H1 (cell line): ENCODE data around the gene DAB2IP. TPM values are rescaled to one million over a fixed set of nuclear protein-coding genes. Genes with fewer than 3 reads are reported as not detected.

Experiments used
- CTCF ChIA-PET: fragments of 300-600 bp; sonication (Branson Sonifier 250); formaldehyde crosslinking; loops from one replicate; lab custom pipeline; 2021; ENCODE audit not compliant: partially characterized antibody; lab: Charles Lee
- POLR2A ChIA-PET: fragments of 300-600 bp; sonication (Branson Sonifier 250); formaldehyde crosslinking; loops from one replicate; lab custom pipeline; 2021; ENCODE audit warnings: inconsistent platforms; ENCODE audit not compliant: partially characterized antibody; lab: Charles Lee
- DNase-seq, 2 experiments: peaks; one replicate each; pipeline versions ENCODE4 v3.0.0 to v3.0.0-alpha.2; 2010 to 2022; ENCODE audit warnings: low spot score in 2 of 2, low read depth in 1 of 2, mixed read lengths in 1 of 2
- FAIRE-seq: peaks from 2 replicates; lab custom pipeline; 2011; peaks lifted over from hg19 to GRCh38; lab: Jason Lieb, UNC
- H2AFZ ChIP-seq: 2 replicates; pipeline ENCODE4 v1.8.1; 2012; ENCODE audit warnings: low read length, inconsistent platforms
- H2AK5ac ChIP-seq: 2 replicates; pipeline ENCODE4 v1.6.1; 2013; ENCODE audit warnings: low read depth, low read length
- H2BK120ac ChIP-seq: replicated peaks from 2 replicates; pipeline ENCODE3; 2013; ENCODE audit warnings: low read depth, low read length, inconsistent platforms
- H2BK12ac ChIP-seq: 2 replicates; pipeline ENCODE4 v1.6.1; 2013; ENCODE audit warnings: low read depth, low read length
- H2BK15ac ChIP-seq: 2 replicates; pipeline ENCODE4 v1.6.1; 2013; ENCODE audit warnings: low read length
- H2BK20ac ChIP-seq: 2 replicates; pipeline ENCODE4 v1.6.1; 2013; ENCODE audit warnings: low read length
- H2BK5ac ChIP-seq: 2 replicates; pipeline ENCODE4 v1.6.1; 2013; ENCODE audit warnings: low read depth, low read length
- H3K14ac ChIP-seq: 2 replicates; pipeline ENCODE4 v1.6.1; 2013; ENCODE audit warnings: inconsistent platforms; ENCODE audit not compliant: insufficient read length
- H3K18ac ChIP-seq: 2 replicates; pipeline ENCODE4 v1.6.1; 2013; ENCODE audit warnings: low read length; ENCODE audit errors: extremely low read depth
- H3K23ac ChIP-seq: 2 replicates; pipeline ENCODE4 v1.6.1; 2013; ENCODE audit warnings: inconsistent platforms; ENCODE audit not compliant: insufficient read length
- H3K23me2 ChIP-seq: 2 replicates; pipeline ENCODE4 v1.6.1; 2013; ENCODE audit warnings: low read depth, low read length
- H3K27ac ChIP-seq: 2 replicates; pipeline ENCODE4 v1.6.1; 2011; ENCODE audit warnings: low read depth, low read length, inconsistent platforms
- H3K27me3 ChIP-seq, 4 experiments: replicated peaks in 1 of 4; 1 replicate in 1 of 4; 2 replicates in 3 of 4; pipeline versions ENCODE4 v1.6.1 to v1.8.1; 2011 to 2013; ENCODE audit warnings: low read length in 3 of 4, mild to moderate bottlenecking in 3 of 4, inconsistent platforms in 2 of 4, mixed read lengths in 2 of 4, moderate library complexity in 1 of 4; ENCODE audit not compliant: control insufficient read depth in 3 of 4, insufficient read depth in 3 of 4; ENCODE audit errors: extremely low read depth in 1 of 4
- H3K36me3 ChIP-seq, 4 experiments: 2 replicates each; pipeline versions ENCODE4 v1.6.1 to v1.8.1; 2011 to 2013; ENCODE audit warnings: mild to moderate bottlenecking in 4 of 4, low read length in 3 of 4, moderate library complexity in 2 of 4, control low read depth in 1 of 4, inconsistent platforms in 1 of 4; ENCODE audit not compliant: insufficient read depth in 4 of 4, control insufficient read depth in 2 of 4
- H3K4ac ChIP-seq: replicated peaks from 2 replicates; pipeline ENCODE3; 2013; ENCODE audit warnings: low read length, low read depth, mixed read lengths, inconsistent platforms; ENCODE audit not compliant: insufficient read length
- H3K4me1 ChIP-seq, 4 experiments: replicated peaks in 1 of 4; 1 replicate in 1 of 4; 2 replicates in 3 of 4; pipeline versions ENCODE4 v1.6.1 to v1.8.1; 2011 to 2013; ENCODE audit warnings: low read length in 3 of 4, inconsistent platforms in 2 of 4, mixed read lengths in 1 of 4; ENCODE audit not compliant: insufficient read depth in 4 of 4, control insufficient read depth in 3 of 4
- H3K4me2 ChIP-seq, 2 experiments: 2 replicates each; pipeline versions ENCODE4 v1.6.1 to v1.8.1; 2011 to 2013; ENCODE audit warnings: low read depth in 2 of 2, low read length in 2 of 2, control low read depth in 1 of 2, inconsistent platforms in 1 of 2, mild to moderate bottlenecking in 1 of 2; ENCODE audit not compliant: insufficient read depth in 1 of 2
- H3K4me3 ChIP-seq, 4 experiments: fragments of 200-600, 300-600 bp in 1 of 4; sonication (generic), shearing (Covaris generic), sonication (Bioruptor Twin) in 1 of 4; 2 replicates each; pipeline versions ENCODE4 v1.5.1 to v1.8.1; 2011 to 2016; ENCODE audit warnings: low read length in 4 of 4, low read depth in 3 of 4, control low read depth in 2 of 4, inconsistent platforms in 2 of 4, mild to moderate bottlenecking in 2 of 4, mixed read lengths in 1 of 4, moderate library complexity in 1 of 4; ENCODE audit not compliant: insufficient read depth in 2 of 4; ENCODE audit errors: extremely low read depth in 1 of 4
- H3K56ac ChIP-seq: replicated peaks from 2 replicates; pipeline ENCODE3; 2013; ENCODE audit warnings: low read depth, mild to moderate bottlenecking, mixed read lengths, low read length, inconsistent platforms; ENCODE audit not compliant: insufficient read length
- H3K79me1 ChIP-seq: 2 replicates; pipeline ENCODE4 v1.6.1; 2013; ENCODE audit warnings: low read depth, low read length, control low read depth
- H3K79me2 ChIP-seq, 2 experiments: 2 replicates each; pipeline versions ENCODE4 v1.6.1 to v1.8.1; 2012 to 2013; ENCODE audit warnings: low read length in 2 of 2, mild to moderate bottlenecking in 2 of 2, inconsistent platforms in 1 of 2; ENCODE audit not compliant: insufficient read depth in 2 of 2, control insufficient read depth in 1 of 2
- H3K9ac ChIP-seq, 4 experiments: replicated peaks in 1 of 4; 1 replicate in 1 of 4; 2 replicates in 3 of 4; pipeline versions ENCODE4 v1.6.1 to v1.8.1; 2011 to 2013; ENCODE audit warnings: low read depth in 3 of 4, low read length in 3 of 4, control low read depth in 2 of 4, mild to moderate bottlenecking in 2 of 4, moderate library complexity in 2 of 4, inconsistent platforms in 1 of 4; ENCODE audit errors: extremely low read depth in 1 of 4
- H3K9me3 ChIP-seq, 2 experiments: 2 replicates each; pipeline versions ENCODE4 v1.6.1 to v1.8.1; 2012 to 2013; ENCODE audit warnings: mild to moderate bottlenecking in 2 of 2, moderate library complexity in 2 of 2, control low read depth in 1 of 2, inconsistent platforms in 1 of 2, low read depth in 1 of 2, low read length in 1 of 2, mixed read lengths in 1 of 2; ENCODE audit not compliant: insufficient read depth in 2 of 2
- H4K20me1 ChIP-seq, 2 experiments: replicated peaks in 1 of 2; 2 replicates each; pipeline versions ENCODE3 to v1.8.1; 2011 to 2013; ENCODE audit warnings: inconsistent platforms in 2 of 2, low read length in 2 of 2, mild to moderate bottlenecking in 1 of 2; ENCODE audit not compliant: insufficient read depth in 2 of 2, control insufficient read depth in 1 of 2
- H4K5ac ChIP-seq: 2 replicates; pipeline ENCODE4 v1.6.1; 2013; ENCODE audit warnings: low read length, low read depth, mixed read lengths, inconsistent platforms; ENCODE audit not compliant: insufficient read length
- H4K8ac ChIP-seq: 2 replicates; pipeline ENCODE4 v1.8.0; 2013; ENCODE audit warnings: mild to moderate bottlenecking, moderate library complexity, low read length, inconsistent platforms; ENCODE audit not compliant: insufficient read depth; ENCODE audit errors: extremely low read depth
- H4K91ac ChIP-seq: replicated peaks from 2 replicates; pipeline ENCODE3; 2013; ENCODE audit warnings: low read length, mixed read lengths, inconsistent platforms; ENCODE audit not compliant: insufficient read length
- BCL11A ChIP-seq, 2 experiments: IDR thresholded peaks; one replicate each; pipeline ENCODE4 v1.6.1; 2011; ENCODE audit warnings: low read depth in 2 of 2, low read length in 2 of 2, mild to moderate bottlenecking in 2 of 2
- CEBPB ChIP-seq: IDR thresholded peaks from 2 replicates; pipeline ENCODE4 v1.6.1; 2012; ENCODE audit warnings: low read depth, low read length
- CHD1 ChIP-seq: IDR thresholded peaks from 2 replicates; pipeline ENCODE4 v1.6.1; 2012; ENCODE audit warnings: low read depth, low read length, improper control_type of control experiment
- EGR1 ChIP-seq: IDR thresholded peaks from 2 replicates; pipeline ENCODE4 v1.6.1; 2011; ENCODE audit warnings: low read depth, low read length, borderline replicate concordance
- EP300 ChIP-seq, 2 experiments: IDR thresholded peaks; 1 replicate in 1 of 2; 2 replicates in 1 of 2; pipeline ENCODE4 v1.6.1; 2011 to 2012; ENCODE audit warnings: low read depth in 2 of 2, low read length in 2 of 2, mild to moderate bottlenecking in 2 of 2, borderline replicate concordance in 1 of 2, inconsistent platforms in 1 of 2, moderate library complexity in 1 of 2
- KDM1A ChIP-seq: fragments of 200-600, 300-600 bp; sonication (generic); IDR thresholded peaks from 2 replicates; pipeline ENCODE4 v1.7.1; 2016; ENCODE audit warnings: mild to moderate bottlenecking, low read length, borderline replicate concordance
- SAP30 ChIP-seq: fragments of 300-600 bp; sonication (generic); IDR thresholded peaks from 2 replicates; pipeline ENCODE4 v1.7.1; 2012; ENCODE audit warnings: low read length, moderate library complexity, mild to moderate bottlenecking, inconsistent platforms; ENCODE audit not compliant: insufficient read depth, insufficient replicate concordance
- SIN3A ChIP-seq, 2 experiments: IDR thresholded peaks in 1 of 2; conservative IDR thresholded peaks in 1 of 2; 2 replicates each; pipeline ENCODE4 v1.6.1; 2011 to 2012; ENCODE audit warnings: low read length in 2 of 2, improper control_type of control experiment in 1 of 2, low read depth in 1 of 2, mild to moderate bottlenecking in 1 of 2
- SIRT6 ChIP-seq: IDR thresholded peaks from one replicate; pipeline ENCODE4 v1.7.1; 2012; ENCODE audit warnings: low read length, inconsistent platforms
- SRF ChIP-seq: IDR thresholded peaks from 2 replicates; pipeline ENCODE4 v1.6.1; 2011; ENCODE audit warnings: mild to moderate bottlenecking, low read depth, low read length, moderate library complexity
- WGBS, 2 experiments: shearing (Covaris generic) in 1 of 2; methylation state at CpG; one replicate each; pipeline versions ENCODE4 v1.1.6 to v1.1.7; 2013 to 2015; ENCODE audit warnings: low lambda C conversion rate in 2 of 2, mixed read lengths in 2 of 2, inconsistent platforms in 1 of 2, low coverage in 1 of 2, missing lambda C conversion rate in 1 of 2; ENCODE audit not compliant: insufficient replicate concordance in 2 of 2, insufficient coverage in 1 of 2, insufficient read length in 1 of 2; ENCODE audit errors: extremely low coverage in 1 of 2, missing lambda C conversion rate in 1 of 2; 5-methylcytosine and 5-hydroxymethylcytosine counted together
- polyA plus RNA-seq, 7 experiments: library from polyadenylated mRNA; depleted of rRNA in 3 of 7; stranded (reverse) in 5 of 7; unstranded in 2 of 7; fragments of >200 nt in 5 of 7; fragments of 200-250 nt in 2 of 7; gene quantifications; 1 replicate in 5 of 7; 2 replicates in 1 of 7; 4 replicates in 1 of 7; pipeline versions ENCODE4 v1.2.1 to v1.2.3, GENCODE V29; 2011 to 2013; ENCODE audit warnings: missing spikeins in 2 of 7, mixed read lengths in 2 of 7
- total RNA-seq: library from RNA; stranded (reverse); fragmentation: NEBNext Ultra II Directional; extraction: Animal tissue kit (Norgen Biotek cat#: 25700); gene quantifications from 2 replicates; pipeline ENCODE4 v1.2.1, GENCODE V29; 2021

Gene DAB2IP
- total and polyA plus RNA-seq, 2 of the 8 experiments (the other 6 are each of a cell fraction or from before 2014, with no cell fraction given) = 19.7 to 39.5 TPM

DNA sequence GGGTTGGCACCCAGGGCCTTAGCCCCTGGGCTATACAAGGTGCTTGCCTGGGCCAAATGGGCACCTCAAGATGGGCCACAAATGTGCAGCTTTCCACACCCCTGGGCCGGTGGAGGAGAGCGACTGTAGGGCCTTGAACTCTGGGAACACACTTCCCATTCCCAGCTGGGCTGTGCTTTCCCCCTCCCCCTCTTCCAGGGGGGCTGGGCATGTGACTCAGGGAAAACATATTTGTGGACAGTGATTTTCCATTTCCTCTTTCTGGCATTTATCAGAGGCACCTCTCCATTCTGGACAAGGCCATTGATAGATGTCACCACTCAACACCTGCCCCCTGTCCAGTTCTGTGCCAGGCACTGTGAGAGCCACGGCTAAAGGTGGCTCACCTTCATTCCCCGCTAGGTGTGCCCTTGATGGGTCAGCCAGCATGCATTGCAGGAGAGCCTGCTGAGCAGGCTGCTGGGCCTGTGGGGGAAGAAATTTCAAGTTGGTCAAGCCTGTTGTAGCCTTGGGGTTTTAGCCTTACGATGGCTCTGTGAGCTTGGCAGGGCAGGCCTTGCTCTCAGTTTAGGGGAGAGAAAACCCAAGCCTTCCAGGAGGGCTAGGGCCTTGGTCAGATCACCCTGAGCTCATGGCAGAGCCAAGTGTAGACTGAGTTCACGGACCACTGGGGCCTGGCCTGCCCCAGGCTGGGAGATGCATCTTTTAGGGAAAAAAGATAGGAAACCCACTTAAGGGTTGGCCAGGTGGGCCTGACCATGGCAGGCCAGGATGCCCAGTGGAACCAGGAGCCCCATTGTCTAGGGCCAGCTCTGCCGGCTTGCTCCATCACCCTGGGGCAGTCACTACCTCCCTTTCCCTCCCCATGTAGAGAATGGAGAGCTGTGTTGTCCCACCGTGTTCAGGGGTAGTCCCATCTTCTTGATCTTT, 113.9 kb downstream of the DAB2IP start:
- Histone ChIP-seq H3K9ac (no peak overlapping the region), H3K4me1 (peaks cover 0 to 2% (median 0%) of the 10 kb centered on the region in 4 experiments; a peak in 2 of 7 replicates), H2BK5ac (no peak overlapping the region), H4K8ac (no peak overlapping the region), H4K5ac (no peak overlapping the region), H4K20me1 (peaks cover 0 to 8% of the 10 kb centered on the region in 2 experiments), H3K4me2 (no peak overlapping the region), H3K79me1 (no peaks in the 10 kb centered on the region), H2BK12ac (no peak overlapping the region), H3K18ac (no peak overlapping the region), H3K9me3 (no peaks in the 10 kb centered on the region), H3K36me3 (peaks cover 8 to 22% (median 18%) of the 10 kb centered on the region in 4 experiments; a peak in 7 of 8 replicates), H3K79me2 (no peaks in the 10 kb centered on the region), H3K23ac (no peak overlapping the region), H3K4me3 (no peak overlapping the region), H3K23me2 (no peaks in the 10 kb centered on the region), H4K91ac (no peak overlapping the region), H3K14ac (no peak overlapping the region), H2BK120ac (no peak overlapping the region), H3K56ac (no peak overlapping the region), H3K4ac (no peak overlapping the region), H2AK5ac (no peak overlapping the region), H2AFZ (no peak overlapping the region), H2BK15ac (no peak overlapping the region), H2BK20ac (no peak overlapping the region), H3K27me3 (no peaks in the 10 kb centered on the region), H3K27ac (no peak overlapping the region)
- ChIA-PET POLR2A (interaction anchor here (1.1 kb wide), 1 partner anchor 32 kb away, joined by 4 read pairs; no protein-coding TSS in a partner anchor), CTCF (interaction anchor here (0.6 to 3.3 kb wide), 17 partner anchors 10 to 125 kb away, joined by 3 to 15 read pairs (median 3); no protein-coding TSS in a partner anchor)
- 94% methylated on average over 8 of the region's 8 CpGs; no CpG with 5 or more reads in 1 of the 2 experiments for WGBS, 2 experiments
- no peak for DNase-seq
- no peak for FAIRE-seq
- TF ChIP-seq EP300 (IDR thresholded peaks at IDR 0.05; ENCODE audit: borderline replicate concordance in 1 of 2, low read depth in 2 of 2, low read length in 2 of 2) (no peak), SIRT6 (no peak), CHD1 (no peak), EGR1 (no peak), KDM1A (no peak), SAP30 (no peak), BCL11A (IDR thresholded peaks at IDR 0.05; ENCODE audit: low read depth in 2 of 2, low read length in 2 of 2) (no peak), SIN3A (conservative IDR thresholded peaks at IDR 0.05 in 1 of 2, IDR thresholded peaks at IDR 0.05 in 1 of 2; ENCODE audit: low read depth in 1 of 2, low read length in 2 of 2) (no peak), SRF (no peak), CEBPB (no peak)
